Upper lobe of left lung (tissue), 6 donors: ENCODE data around the gene KCNMA1. TPM values are rescaled to one million over a fixed set of nuclear protein-coding genes. Genes with fewer than 3 reads are reported as not detected.

Experiments
- ATAC-seq, 2 donors: fragments of 200-7000 bp; cut with Tn5 transposase; one replicate each; pipeline ENCODE4 v1.9.1; 2022; ENCODE audit warnings: mild to moderate bottlenecking in 2 of 2, moderate library complexity in 2 of 2; ENCODE audit not compliant: low FRiP score in 2 of 2
- DNase-seq, 2 donors: peaks; one replicate each; pipeline ENCODE4 v3.0.0-alpha.2; 2019 to 2020
- H3K27ac ChIP-seq, 4 donors: fragments of 200-600 bp; sonication (generic); one replicate each; pipeline ENCODE4 v1.5.1; 2016 to 2019
- H3K27me3 ChIP-seq, 4 donors: fragments of 200-600 bp; sonication (generic); one replicate each; pipeline ENCODE4 v1.5.1; 2017 to 2019
- H3K36me3 ChIP-seq, 4 donors: fragments of 200-600 bp; sonication (generic); one replicate each; pipeline ENCODE4 v1.5.1; 2016 to 2019
- H3K4me1 ChIP-seq, 4 donors: fragments of 200-600 bp; sonication (generic); one replicate each; pipeline ENCODE4 v1.5.1; 2018 to 2019
- H3K4me3 ChIP-seq, 4 donors: fragments of 200-600 bp; sonication (generic); one replicate each; pipeline ENCODE4 v1.5.1; 2017 to 2019; ENCODE audit warnings: mild to moderate bottlenecking in 2 of 4, moderate library complexity in 1 of 4
- H3K9me3 ChIP-seq, 4 donors: fragments of 200-600 bp; sonication (generic); one replicate each; pipeline ENCODE4 v1.5.1; 2018 to 2019
- CTCF ChIP-seq, 6 experiments: fragments of 450-650 bp in 4 of 6; fragments of 200-600 bp in 2 of 6; sonication (generic) in 2 of 6; IDR thresholded peaks; one replicate each; pipeline ENCODE4 v1.5.1; 2016 to 2019; ENCODE audit warnings: antibody characterized with exemption in 6 of 6
- EP300 ChIP-seq, 4 donors: sonication (generic); formaldehyde crosslinking; IDR thresholded peaks; one replicate each; pipeline ENCODE4 v1.5.1; 2017; ENCODE audit warnings: antibody characterized with exemption in 4 of 4, control low read depth in 2 of 4
- POLR2A ChIP-seq, 4 donors: fragments of 450-650 bp; IDR thresholded peaks; one replicate each; pipeline ENCODE4 v1.5.1; 2016 to 2017; ENCODE audit warnings: antibody characterized with exemption in 4 of 4, mild to moderate bottlenecking in 2 of 4
- POLR2AphosphoS5 ChIP-seq, 2 donors: sonication (generic); formaldehyde crosslinking; IDR thresholded peaks; one replicate each; pipeline ENCODE4 v1.5.1; 2017; ENCODE audit warnings: antibody characterized with exemption in 2 of 2
- WGBS, 2 donors: methylation state at CpG; one replicate each; pipeline ENCODE4 v1.1.5; 2017 to 2018; 5-methylcytosine and 5-hydroxymethylcytosine counted together
- total RNA-seq, 6 donors: library from RNA; depleted of rRNA in 4 of 6; stranded (reverse); fragments of >200 nt in 4 of 6; gene quantifications; one replicate each; pipeline versions ENCODE4 v1.1.0 to v1.2.1, GENCODE V29; 2016 to 2021
- donor health status: DM: no; HTN: no; CAD: no; lungs with moderate emphysema.
- donor health status: DM: no; HTN: yes; CAD: no; lungs with severe emphysema.

The KCNMA1 gene
- total RNA-seq, 6 donors from 2014 or later, result 5.8 to 107 (median 22.0) TPM

- Histone ChIP-seq H3K9me3 (no peaks in the 10 kb centered on the region), H3K36me3 (no peaks in the 10 kb centered on the region), H3K4me3 (no peak overlapping the region), H3K27me3 (no peaks in the 10 kb centered on the region), H3K4me1 (peaks cover 0 to 6% (median 0%) of the 10 kb centered on the region in 4 donors), H3K27ac (no peak overlapping the region)
- WGBS, 2 donors, result 88 to 90% methylated on average over 4 of the region's 4 CpGs
- no peak for TF ChIP-seq EP300 (IDR thresholded peaks at IDR 0.05)
- ATAC-seq (no peak), DNase-seq (no peak)
Observed at GRCh38 chr10:77034795-77035194, 602.8 kb downstream of the KCNMA1 start.

GRCh38 chr10:77034240-77034639, 603.4 kb downstream of the KCNMA1 start:
- H3K4me3 ChIP-seq, result no peak overlapping the region
- 84 to 94% methylated on average over 4 of the region's 4 CpGs for WGBS, 2 donors
- DNase-seq, result no peak
- H3K4me1 ChIP-seq, result peaks cover 0 to 6% (median 0%) of the 10 kb centered on the region in 4 donors
- TF ChIP-seq POLR2A (IDR thresholded peaks at IDR 0.05) (no peak), EP300 (IDR thresholded peaks at IDR 0.05) (no peak), CTCF (IDR thresholded peaks at IDR 0.05) (no peak), POLR2AphosphoS5 (IDR thresholded peaks at IDR 0.05) (no peak)
- no peak for ATAC-seq
- no peaks in the 10 kb centered on the region for H3K9me3 ChIP-seq
- no peaks in the 10 kb centered on the region for H3K27me3 ChIP-seq
- no peak overlapping the region for H3K27ac ChIP-seq
- no peaks in the 10 kb centered on the region for H3K36me3 ChIP-seq

GRCh38 chr10:77032188-77032570, 605.4 kb downstream of the KCNMA1 start:
- Histone ChIP-seq H3K27ac (no peak overlapping the region), H3K27me3 (no peaks in the 10 kb centered on the region), H3K36me3 (no peaks in the 10 kb centered on the region), H3K4me1 (peaks cover 0 to 6% (median 0%) of the 10 kb centered on the region in 4 donors), H3K4me3 (no peak overlapping the region), H3K9me3 (no peaks in the 10 kb centered on the region)
- TF ChIP-seq POLR2AphosphoS5 (IDR thresholded peaks at IDR 0.05) (no peak), POLR2A (IDR thresholded peaks at IDR 0.05) (no peak), CTCF (IDR thresholded peaks at IDR 0.05) (no peak), EP300 (IDR thresholded peaks at IDR 0.05) (no peak)
- ATAC-seq (no peak), DNase-seq (no peak)
- WGBS, 2 donors, result 45 to 48% methylated on average over 1 of the region's 1 CpG

GRCh38 chr10:77031531-77032187, 605.9 kb downstream of the KCNMA1 start:
- ATAC-seq, result no peak

GRCh38 chr10:77030974-77031373, 606.6 kb downstream of the KCNMA1 start:
- DNase-seq, result no peak
- no peak for TF ChIP-seq POLR2AphosphoS5 (IDR thresholded peaks at IDR 0.05)
- no peak for TF ChIP-seq CTCF (IDR thresholded peaks at IDR 0.05)
- TF ChIP-seq POLR2A (IDR thresholded peaks at IDR 0.05), result no peak
- TF ChIP-seq EP300 (IDR thresholded peaks at IDR 0.05), result no peak
- peaks cover 0 to 6% (median 0%) of the 10 kb centered on the region in 4 donors for H3K4me1 ChIP-seq
- no peak overlapping the region for H3K27ac ChIP-seq
- no peak for ATAC-seq
- 38 to 45% methylated on average over 2 of the region's 2 CpGs for WGBS, 2 donors
- H3K9me3 ChIP-seq, result no peaks in the 10 kb centered on the region
- no peaks in the 10 kb centered on the region for H3K36me3 ChIP-seq
- no peak overlapping the region for H3K4me3 ChIP-seq
- H3K27me3 ChIP-seq, result no peaks in the 10 kb centered on the region

More at GRCh38 chr10:77031531-77032187, 605.9 kb downstream of the KCNMA1 start:
- H3K36me3 ChIP-seq, result no peaks in the 10 kb centered on the region
- no peaks in the 10 kb centered on the region for H3K9me3 ChIP-seq
- H3K27me3 ChIP-seq, result no peaks in the 10 kb centered on the region
- H3K4me1 ChIP-seq, result peaks cover 0 to 6% (median 0%) of the 10 kb centered on the region in 4 donors
- no peak overlapping the region for H3K4me3 ChIP-seq
- TF ChIP-seq POLR2A (IDR thresholded peaks at IDR 0.05) (no peak), CTCF (IDR thresholded peaks at IDR 0.05) (no peak), EP300 (IDR thresholded peaks at IDR 0.05) (no peak), POLR2AphosphoS5 (IDR thresholded peaks at IDR 0.05) (no peak)
- no peak for DNase-seq
- H3K27ac ChIP-seq, result no peak overlapping the region
- WGBS, 2 donors, result 31 to 43% methylated on average over 1 of the region's 1 CpG
